H1 (cell line): Measurements from ENCODE around the gene SLC22A14. TPM values are rescaled to one million over a fixed set of nuclear protein-coding genes. Genes with fewer than 3 reads are reported as not detected.

Experiments
- CTCF ChIA-PET: fragments of 300-600 bp; sonication (Branson Sonifier 250); formaldehyde crosslinking; loops from one replicate; lab custom pipeline; 2021; ENCODE audit not compliant: partially characterized antibody; lab: Charles Lee
- POLR2A ChIA-PET: fragments of 300-600 bp; sonication (Branson Sonifier 250); formaldehyde crosslinking; loops from one replicate; lab custom pipeline; 2021; ENCODE audit warnings: inconsistent platforms; ENCODE audit not compliant: partially characterized antibody; lab: Charles Lee
- DNase-seq, 2 experiments: peaks; one replicate each; pipeline versions ENCODE4 v3.0.0 to v3.0.0-alpha.2; 2010 to 2022; ENCODE audit warnings: low spot score in 2 of 2, low read depth in 1 of 2, mixed read lengths in 1 of 2
- FAIRE-seq: peaks from 2 replicates; lab custom pipeline; 2011; peaks lifted over from hg19 to GRCh38; lab: Jason Lieb, UNC
- H2AFZ ChIP-seq: 2 replicates; pipeline ENCODE4 v1.8.1; 2012; ENCODE audit warnings: low read length, inconsistent platforms
- H2AK5ac ChIP-seq: 2 replicates; pipeline ENCODE4 v1.6.1; 2013; ENCODE audit warnings: low read depth, low read length
- H2BK120ac ChIP-seq: replicated peaks from 2 replicates; pipeline ENCODE3; 2013; ENCODE audit warnings: low read depth, low read length, inconsistent platforms
- H2BK12ac ChIP-seq: 2 replicates; pipeline ENCODE4 v1.6.1; 2013; ENCODE audit warnings: low read depth, low read length
- H2BK15ac ChIP-seq: 2 replicates; pipeline ENCODE4 v1.6.1; 2013; ENCODE audit warnings: low read length
- H2BK20ac ChIP-seq: 2 replicates; pipeline ENCODE4 v1.6.1; 2013; ENCODE audit warnings: low read length
- H2BK5ac ChIP-seq: 2 replicates; pipeline ENCODE4 v1.6.1; 2013; ENCODE audit warnings: low read depth, low read length
- H3K14ac ChIP-seq: 2 replicates; pipeline ENCODE4 v1.6.1; 2013; ENCODE audit warnings: inconsistent platforms; ENCODE audit not compliant: insufficient read length
- H3K18ac ChIP-seq: 2 replicates; pipeline ENCODE4 v1.6.1; 2013; ENCODE audit warnings: low read length; ENCODE audit errors: extremely low read depth
- H3K23ac ChIP-seq: 2 replicates; pipeline ENCODE4 v1.6.1; 2013; ENCODE audit warnings: inconsistent platforms; ENCODE audit not compliant: insufficient read length
- H3K23me2 ChIP-seq: 2 replicates; pipeline ENCODE4 v1.6.1; 2013; ENCODE audit warnings: low read depth, low read length
- H3K27ac ChIP-seq: 2 replicates; pipeline ENCODE4 v1.6.1; 2011; ENCODE audit warnings: low read depth, low read length, inconsistent platforms
- H3K27me3 ChIP-seq, 4 experiments: replicated peaks in 1 of 4; 1 replicate in 1 of 4; 2 replicates in 3 of 4; pipeline versions ENCODE4 v1.6.1 to v1.8.1; 2011 to 2013; ENCODE audit warnings: low read length in 3 of 4, mild to moderate bottlenecking in 3 of 4, inconsistent platforms in 2 of 4, mixed read lengths in 2 of 4, moderate library complexity in 1 of 4; ENCODE audit not compliant: control insufficient read depth in 3 of 4, insufficient read depth in 3 of 4; ENCODE audit errors: extremely low read depth in 1 of 4
- H3K36me3 ChIP-seq, 4 experiments: 2 replicates each; pipeline versions ENCODE4 v1.6.1 to v1.8.1; 2011 to 2013; ENCODE audit warnings: mild to moderate bottlenecking in 4 of 4, low read length in 3 of 4, moderate library complexity in 2 of 4, control low read depth in 1 of 4, inconsistent platforms in 1 of 4; ENCODE audit not compliant: insufficient read depth in 4 of 4, control insufficient read depth in 2 of 4
- H3K4ac ChIP-seq: replicated peaks from 2 replicates; pipeline ENCODE3; 2013; ENCODE audit warnings: low read length, low read depth, mixed read lengths, inconsistent platforms; ENCODE audit not compliant: insufficient read length
- H3K4me1 ChIP-seq, 4 experiments: replicated peaks in 1 of 4; 1 replicate in 1 of 4; 2 replicates in 3 of 4; pipeline versions ENCODE4 v1.6.1 to v1.8.1; 2011 to 2013; ENCODE audit warnings: low read length in 3 of 4, inconsistent platforms in 2 of 4, mixed read lengths in 1 of 4; ENCODE audit not compliant: insufficient read depth in 4 of 4, control insufficient read depth in 3 of 4
- H3K4me2 ChIP-seq, 2 experiments: 2 replicates each; pipeline versions ENCODE4 v1.6.1 to v1.8.1; 2011 to 2013; ENCODE audit warnings: low read depth in 2 of 2, low read length in 2 of 2, control low read depth in 1 of 2, inconsistent platforms in 1 of 2, mild to moderate bottlenecking in 1 of 2; ENCODE audit not compliant: insufficient read depth in 1 of 2
- H3K4me3 ChIP-seq, 4 experiments: fragments of 200-600, 300-600 bp in 1 of 4; sonication (generic), shearing (Covaris generic), sonication (Bioruptor Twin) in 1 of 4; 2 replicates each; pipeline versions ENCODE4 v1.5.1 to v1.8.1; 2011 to 2016; ENCODE audit warnings: low read length in 4 of 4, low read depth in 3 of 4, control low read depth in 2 of 4, inconsistent platforms in 2 of 4, mild to moderate bottlenecking in 2 of 4, mixed read lengths in 1 of 4, moderate library complexity in 1 of 4; ENCODE audit not compliant: insufficient read depth in 2 of 4; ENCODE audit errors: extremely low read depth in 1 of 4
- H3K56ac ChIP-seq: replicated peaks from 2 replicates; pipeline ENCODE3; 2013; ENCODE audit warnings: low read depth, mild to moderate bottlenecking, mixed read lengths, low read length, inconsistent platforms; ENCODE audit not compliant: insufficient read length
- H3K79me1 ChIP-seq: 2 replicates; pipeline ENCODE4 v1.6.1; 2013; ENCODE audit warnings: low read depth, low read length, control low read depth
- H3K79me2 ChIP-seq, 2 experiments: 2 replicates each; pipeline versions ENCODE4 v1.6.1 to v1.8.1; 2012 to 2013; ENCODE audit warnings: low read length in 2 of 2, mild to moderate bottlenecking in 2 of 2, inconsistent platforms in 1 of 2; ENCODE audit not compliant: insufficient read depth in 2 of 2, control insufficient read depth in 1 of 2
- H3K9ac ChIP-seq, 4 experiments: replicated peaks in 1 of 4; 1 replicate in 1 of 4; 2 replicates in 3 of 4; pipeline versions ENCODE4 v1.6.1 to v1.8.1; 2011 to 2013; ENCODE audit warnings: low read depth in 3 of 4, low read length in 3 of 4, control low read depth in 2 of 4, mild to moderate bottlenecking in 2 of 4, moderate library complexity in 2 of 4, inconsistent platforms in 1 of 4; ENCODE audit errors: extremely low read depth in 1 of 4
- H3K9me3 ChIP-seq, 2 experiments: 2 replicates each; pipeline versions ENCODE4 v1.6.1 to v1.8.1; 2012 to 2013; ENCODE audit warnings: mild to moderate bottlenecking in 2 of 2, moderate library complexity in 2 of 2, control low read depth in 1 of 2, inconsistent platforms in 1 of 2, low read depth in 1 of 2, low read length in 1 of 2, mixed read lengths in 1 of 2; ENCODE audit not compliant: insufficient read depth in 2 of 2
- H4K20me1 ChIP-seq, 2 experiments: replicated peaks in 1 of 2; 2 replicates each; pipeline versions ENCODE3 to v1.8.1; 2011 to 2013; ENCODE audit warnings: inconsistent platforms in 2 of 2, low read length in 2 of 2, mild to moderate bottlenecking in 1 of 2; ENCODE audit not compliant: insufficient read depth in 2 of 2, control insufficient read depth in 1 of 2
- H4K5ac ChIP-seq: 2 replicates; pipeline ENCODE4 v1.6.1; 2013; ENCODE audit warnings: low read length, low read depth, mixed read lengths, inconsistent platforms; ENCODE audit not compliant: insufficient read length
- H4K8ac ChIP-seq: 2 replicates; pipeline ENCODE4 v1.8.0; 2013; ENCODE audit warnings: mild to moderate bottlenecking, moderate library complexity, low read length, inconsistent platforms; ENCODE audit not compliant: insufficient read depth; ENCODE audit errors: extremely low read depth
- H4K91ac ChIP-seq: replicated peaks from 2 replicates; pipeline ENCODE3; 2013; ENCODE audit warnings: low read length, mixed read lengths, inconsistent platforms; ENCODE audit not compliant: insufficient read length
- ATF2 ChIP-seq: IDR thresholded peaks from 2 replicates; pipeline ENCODE4 v1.6.1; 2012; ENCODE audit warnings: low read length, inconsistent platforms
- CHD1 ChIP-seq: IDR thresholded peaks from 2 replicates; pipeline ENCODE4 v1.6.1; 2012; ENCODE audit warnings: low read depth, low read length, improper control_type of control experiment
- CREB1 ChIP-seq: IDR thresholded peaks from 2 replicates; pipeline ENCODE4 v1.6.1; 2012; ENCODE audit warnings: inconsistent platforms
- KDM5A ChIP-seq: fragments of 200-600 bp; IDR thresholded peaks from 2 replicates; pipeline ENCODE4 v1.7.1; 2012; ENCODE audit warnings: mild to moderate bottlenecking, low read length, inconsistent platforms, mixed read lengths
- RBBP5 ChIP-seq: IDR thresholded peaks from 2 replicates; pipeline ENCODE4 v1.7.1; 2012; ENCODE audit warnings: low read depth, mild to moderate bottlenecking, inconsistent platforms, low read length, moderate library complexity, borderline replicate concordance
- SIN3A ChIP-seq, 2 experiments: IDR thresholded peaks in 1 of 2; conservative IDR thresholded peaks in 1 of 2; 2 replicates each; pipeline ENCODE4 v1.6.1; 2011 to 2012; ENCODE audit warnings: low read length in 2 of 2, improper control_type of control experiment in 1 of 2, low read depth in 1 of 2, mild to moderate bottlenecking in 1 of 2
- SP1 ChIP-seq: IDR thresholded peaks from 2 replicates; pipeline ENCODE4 v1.6.1; 2011; ENCODE audit warnings: low read depth, low read length
- TAF7 ChIP-seq: optimal IDR thresholded peaks from 2 replicates; pipeline ENCODE3; 2011; ENCODE audit warnings: low read depth, mild to moderate bottlenecking, inconsistent platforms, low read length, moderate library complexity, borderline replicate concordance
- USF2 ChIP-seq: IDR thresholded peaks from 2 replicates; pipeline ENCODE4 v1.6.1; 2011; ENCODE audit warnings: low read length, improper control_type of control experiment
- WGBS, 2 experiments: shearing (Covaris generic) in 1 of 2; methylation state at CpG; one replicate each; pipeline versions ENCODE4 v1.1.6 to v1.1.7; 2013 to 2015; ENCODE audit warnings: low lambda C conversion rate in 2 of 2, mixed read lengths in 2 of 2, inconsistent platforms in 1 of 2, low coverage in 1 of 2, missing lambda C conversion rate in 1 of 2; ENCODE audit not compliant: insufficient replicate concordance in 2 of 2, insufficient coverage in 1 of 2, insufficient read length in 1 of 2; ENCODE audit errors: extremely low coverage in 1 of 2, missing lambda C conversion rate in 1 of 2; 5-methylcytosine and 5-hydroxymethylcytosine counted together
- polyA plus RNA-seq, 7 experiments: library from polyadenylated mRNA; depleted of rRNA in 3 of 7; stranded (reverse) in 5 of 7; unstranded in 2 of 7; fragments of >200 nt in 5 of 7; fragments of 200-250 nt in 2 of 7; gene quantifications; 1 replicate in 5 of 7; 2 replicates in 1 of 7; 4 replicates in 1 of 7; pipeline versions ENCODE4 v1.2.1 to v1.2.3, GENCODE V29; 2011 to 2013; ENCODE audit warnings: missing spikeins in 2 of 7, mixed read lengths in 2 of 7
- total RNA-seq: library from RNA; stranded (reverse); fragmentation: NEBNext Ultra II Directional; extraction: Animal tissue kit (Norgen Biotek cat#: 25700); gene quantifications from 2 replicates; pipeline ENCODE4 v1.2.1, GENCODE V29; 2021

SLC22A14 gene
- total and polyA plus RNA-seq, 2 of the 8 experiments (the other 6 are each of a cell fraction or from before 2014, with no cell fraction given): 0.03 TPM; not detected in 1

DNA sequence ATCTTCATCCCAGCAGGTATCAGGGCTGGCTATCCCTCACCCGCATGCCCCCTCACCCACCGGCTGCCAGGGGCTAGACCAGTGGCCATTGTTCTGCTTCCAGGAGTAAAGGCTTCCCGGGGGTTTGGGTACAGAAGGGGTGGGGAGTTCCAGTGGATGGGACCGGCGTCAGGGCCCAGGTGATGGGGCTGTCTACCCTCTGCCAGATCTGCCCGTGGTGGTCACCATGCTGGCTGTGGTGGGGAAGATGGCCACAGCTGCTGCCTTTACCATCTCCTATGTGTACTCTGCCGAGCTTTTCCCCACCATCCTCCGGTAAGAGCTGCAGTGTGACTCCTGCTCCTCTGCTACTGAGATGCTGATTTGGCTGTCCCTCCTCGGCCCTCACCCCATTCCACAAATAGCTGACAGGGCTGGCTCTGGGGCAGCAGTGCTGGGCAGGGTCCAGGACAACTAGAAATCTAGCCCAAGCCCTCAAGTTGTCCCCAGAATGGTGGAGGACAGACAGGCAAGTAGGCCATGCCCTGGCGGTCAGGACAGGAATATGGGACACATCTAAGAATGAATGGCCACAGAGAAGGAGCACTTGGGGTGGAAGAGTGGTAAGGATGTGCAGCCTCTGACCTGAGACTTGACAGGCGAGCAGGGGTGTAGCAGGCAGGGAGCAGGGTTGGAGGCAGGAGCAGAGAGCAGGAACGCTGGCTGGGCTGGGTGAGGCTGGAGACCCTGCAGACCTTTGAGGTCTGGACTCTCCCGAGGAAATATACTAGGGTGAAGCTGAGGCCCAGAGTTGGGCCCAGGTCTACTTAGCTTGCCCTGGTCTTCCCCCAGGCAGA is 5.8 kb upstream of the SLC22A14 start:
- Histone ChIP-seq H3K56ac (no peak overlapping the region), H3K14ac (no peak overlapping the region), H3K23ac (no peak overlapping the region), H3K9me3 (no peaks in the 10 kb centered on the region), H4K8ac (no peak overlapping the region), H2AK5ac (no peak overlapping the region), H3K23me2 (no peaks in the 10 kb centered on the region), H4K5ac (no peak overlapping the region), H3K4me2 (no peak overlapping the region), H3K27ac (no peak overlapping the region), H4K91ac (no peak overlapping the region), H2BK120ac (no peak overlapping the region), H2BK12ac (no peak overlapping the region), H3K4me1 (no peaks in the 10 kb centered on the region), H3K27me3 (no peaks in the 10 kb centered on the region), H2BK5ac (no peak overlapping the region), H3K4me3 (no peak overlapping the region), H2BK20ac (no peak overlapping the region), H3K18ac (no peak overlapping the region), H3K9ac (no peak overlapping the region), H2AFZ (no peak overlapping the region), H3K79me2 (no peaks in the 10 kb centered on the region), H3K4ac (no peak overlapping the region), H2BK15ac (no peak overlapping the region), H3K36me3 (no peaks in the 10 kb centered on the region), H3K79me1 (no peaks in the 10 kb centered on the region), H4K20me1 (no peaks in the 10 kb centered on the region)
- ChIA-PET CTCF (interaction anchor here (0.8 to 1.5 kb wide), 2 partner anchors 64 to 69 kb away, joined by 3 read pairs; no protein-coding TSS in a partner anchor), POLR2A (no interaction called here)
- 92% methylated on average over 12 of the region's 13 CpGs; no CpG with 5 or more reads in 1 of the 2 experiments for WGBS, 2 experiments
- no peak for FAIRE-seq
- DNase-seq: no peak
- TF ChIP-seq CREB1 (no peak), TAF7 (no peak), CHD1 (no peak), USF2 (no peak), KDM5A (no peak), ATF2 (no peak), SP1 (no peak), RBBP5 (no peak), SIN3A (conservative IDR thresholded peaks at IDR 0.05 in 1 of 2, IDR thresholded peaks at IDR 0.05 in 1 of 2; ENCODE audit: low read depth in 1 of 2, low read length in 2 of 2) (no peak)
